EH (cell line): ENCODE measurements around the gene ZNF292.
A peak's percentile ranks its signal among the peaks of the same experiment; 100 is the strongest.
"Not testable (repeated sequence)": the region's sequence is repeated elsewhere in the genome, so short reads cannot be mapped to it uniquely, and the experiment has no call there.

Experiments
- DNase-seq: peaks from one replicate; pipeline ENCODE4 v3.0.0-alpha.2; 2015; ENCODE audit warnings: low read depth

The ZNF292 gene

GRCh38 chr6:87277123-87277522 lies 121.8 kb downstream of the ZNF292 start:
- DNase-seq, result peak; percentile 21

GRCh38 chr6:87279196-87279595 lies 123.8 kb downstream of the ZNF292 start:
- no peak for DNase-seq

GRCh38 chr6:87281426-87281825 lies 126.1 kb downstream of the ZNF292 start:
- peak; percentile 20 for DNase-seq

GRCh38 chr6:87282743-87283142 lies 127.4 kb downstream of the ZNF292 start:
- no peak for DNase-seq

GRCh38 chr6:87283461-87283860 lies 128.1 kb downstream of the ZNF292 start:
- no peak for DNase-seq

GRCh38 chr6:87287251-87287650 lies 131.9 kb downstream of the ZNF292 start:
- DNase-seq, result no peak

GRCh38 chr6:87289571-87289970 lies 134.2 kb downstream of the ZNF292 start:
- DNase-seq, result no peak

GRCh38 chr6:87291883-87292282 lies 136.5 kb downstream of the ZNF292 start:
- DNase-seq, result no peak

GRCh38 chr6:87293526-87293925 lies 138.2 kb downstream of the ZNF292 start:
- no peak for DNase-seq

- DNase-seq, result peak; percentile 11
Measured at GRCh38 chr6:87297119-87297518, 141.8 kb downstream of the ZNF292 start.

GRCh38 chr6:87301277-87301676 lies 145.9 kb downstream of the ZNF292 start:
- DNase-seq, result not testable (repeated sequence)

GRCh38 chr6:87308970-87309369 lies 153.6 kb downstream of the ZNF292 start:
- DNase-seq, result no peak

- DNase-seq, result no peak
Measured at GRCh38 chr6:87312860-87313259, 157.5 kb downstream of the ZNF292 start.
